Lung (tissue), 12 donors: ENCODE data around the gene PTPRN2. TPM values are rescaled to one million over a fixed set of nuclear protein-coding genes. Genes with fewer than 3 reads are reported as not detected.

Experiments
- ATAC-seq: fragments of 200-7000 bp; cut with Tn5 transposase; one replicate; pipeline ENCODE4 v1.9.1; 2020; ENCODE audit warnings: moderate number of reproducible peaks; ENCODE audit not compliant: insufficient read depth, low FRiP score
- DNase-seq, 3 donors: peaks; one replicate each; pipeline ENCODE4 v3.0.0-alpha.2; 2013 to 2017
- H3K27ac ChIP-seq, 2 donors: one replicate each; pipeline ENCODE4 v1.5.1; 2013; ENCODE audit warnings: mild to moderate bottlenecking in 2 of 2, moderate library complexity in 2 of 2, control low read depth in 1 of 2, inconsistent platforms in 1 of 2, low read depth in 1 of 2, low read length in 1 of 2
- H3K27me3 ChIP-seq, 3 donors: one replicate each; pipeline ENCODE4 v1.5.1; 2013; ENCODE audit warnings: low read length in 2 of 3; ENCODE audit not compliant: control insufficient read depth in 3 of 3, insufficient read depth in 3 of 3
- H3K36me3 ChIP-seq, 4 donors: one replicate each; pipeline ENCODE4 v1.5.1; 2013; ENCODE audit warnings: low read length in 4 of 4, mild to moderate bottlenecking in 1 of 4, moderate library complexity in 1 of 4; ENCODE audit not compliant: control insufficient read depth in 4 of 4, insufficient read depth in 4 of 4
- H3K4me1 ChIP-seq, 5 donors: one replicate each; pipeline ENCODE4 v1.5.1; 2013; ENCODE audit warnings: low read length in 5 of 5, mild to moderate bottlenecking in 2 of 5, moderate library complexity in 1 of 5; ENCODE audit not compliant: control insufficient read depth in 5 of 5, insufficient read depth in 5 of 5
- H3K4me3 ChIP-seq: one replicate; pipeline ENCODE4 v1.5.1; 2013; ENCODE audit warnings: mild to moderate bottlenecking, control low read depth, moderate library complexity
- H3K9ac ChIP-seq, 2 donors: one replicate each; pipeline ENCODE4 v1.5.1; 2013; ENCODE audit warnings: low read length in 2 of 2, control low read depth in 1 of 2; ENCODE audit not compliant: insufficient read depth in 1 of 2
- H3K9me3 ChIP-seq, 4 donors: one replicate each; pipeline ENCODE4 v1.5.1; 2013; ENCODE audit warnings: low read length in 3 of 4, mild to moderate bottlenecking in 1 of 4, moderate library complexity in 1 of 4; ENCODE audit not compliant: control insufficient read depth in 4 of 4, insufficient read depth in 3 of 4
- WGBS, 2 donors: extraction: QIAGEN DNeasy Blood & Tissue Kit; methylation state at CpG; one replicate each; pipeline ENCODE4 v1.1.7; 2013; 5-methylcytosine and 5-hydroxymethylcytosine counted together
- polyA plus RNA-seq, 2 donors: library from polyadenylated mRNA; stranded (reverse); fragments of 200-250 nt; gene quantifications; one replicate each; pipeline ENCODE4 v1.2.1, GENCODE V29; 2013
- total RNA-seq, 2 donors: library from RNA; depleted of rRNA in 1 of 2; stranded (reverse); fragments of >200 nt in 1 of 2; gene quantifications; one replicate each; pipeline ENCODE4 v1.2.1, GENCODE V29; 2014 to 2021
- TF ChIP-seq, protein P1 (sequence below): IDR thresholded peaks from 2 replicates; pipeline ENCODE4 v1.5.1; 2012; ENCODE audit warnings: mild to moderate bottlenecking; ENCODE audit errors: control extremely low read depth, extremely low read depth
- donor health status: control.
- donor health status: control.
- donor health status: Bipolar disorder and iron deficiency.
- donor health status: healthy.
- donor health status: DM: yes; HTN: yes; CAD: no.

Gene PTPRN2
- total and polyA plus RNA-seq, 4 donors = 2.1 to 7.4 (median 4.4) TPM

- 87 to 92% methylated on average over 28 of the region's 28 CpGs for WGBS, 2 donors
- Histone ChIP-seq H3K4me1 (no peaks in the 10 kb centered on the region), H3K4me3 (no peak overlapping the region), H3K36me3 (no peaks in the 10 kb centered on the region), H3K9ac (no peak overlapping the region), H3K27me3 (no peaks in the 10 kb centered on the region), H3K27ac (no peak overlapping the region), H3K9me3 (peaks cover 0 to 2% (median 0%) of the 10 kb centered on the region in 4 donors)
- TF ChIP-seq, protein P1, sequence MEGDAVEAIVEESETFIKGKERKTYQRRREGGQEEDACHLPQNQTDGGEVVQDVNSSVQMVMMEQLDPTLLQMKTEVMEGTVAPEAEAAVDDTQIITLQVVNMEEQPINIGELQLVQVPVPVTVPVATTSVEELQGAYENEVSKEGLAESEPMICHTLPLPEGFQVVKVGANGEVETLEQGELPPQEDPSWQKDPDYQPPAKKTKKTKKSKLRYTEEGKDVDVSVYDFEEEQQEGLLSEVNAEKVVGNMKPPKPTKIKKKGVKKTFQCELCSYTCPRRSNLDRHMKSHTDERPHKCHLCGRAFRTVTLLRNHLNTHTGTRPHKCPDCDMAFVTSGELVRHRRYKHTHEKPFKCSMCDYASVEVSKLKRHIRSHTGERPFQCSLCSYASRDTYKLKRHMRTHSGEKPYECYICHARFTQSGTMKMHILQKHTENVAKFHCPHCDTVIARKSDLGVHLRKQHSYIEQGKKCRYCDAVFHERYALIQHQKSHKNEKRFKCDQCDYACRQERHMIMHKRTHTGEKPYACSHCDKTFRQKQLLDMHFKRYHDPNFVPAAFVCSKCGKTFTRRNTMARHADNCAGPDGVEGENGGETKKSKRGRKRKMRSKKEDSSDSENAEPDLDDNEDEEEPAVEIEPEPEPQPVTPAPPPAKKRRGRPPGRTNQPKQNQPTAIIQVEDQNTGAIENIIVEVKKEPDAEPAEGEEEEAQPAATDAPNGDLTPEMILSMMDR = no peak
- ATAC-seq (no peak), DNase-seq (no peak)
Measured at GRCh38 chr7:158268816-158269535, 318.6 kb downstream of the PTPRN2 start.

- no peak for DNase-seq
Measured at GRCh38 chr7:158267742-158268435, 319.7 kb downstream of the PTPRN2 start.

DNA sequence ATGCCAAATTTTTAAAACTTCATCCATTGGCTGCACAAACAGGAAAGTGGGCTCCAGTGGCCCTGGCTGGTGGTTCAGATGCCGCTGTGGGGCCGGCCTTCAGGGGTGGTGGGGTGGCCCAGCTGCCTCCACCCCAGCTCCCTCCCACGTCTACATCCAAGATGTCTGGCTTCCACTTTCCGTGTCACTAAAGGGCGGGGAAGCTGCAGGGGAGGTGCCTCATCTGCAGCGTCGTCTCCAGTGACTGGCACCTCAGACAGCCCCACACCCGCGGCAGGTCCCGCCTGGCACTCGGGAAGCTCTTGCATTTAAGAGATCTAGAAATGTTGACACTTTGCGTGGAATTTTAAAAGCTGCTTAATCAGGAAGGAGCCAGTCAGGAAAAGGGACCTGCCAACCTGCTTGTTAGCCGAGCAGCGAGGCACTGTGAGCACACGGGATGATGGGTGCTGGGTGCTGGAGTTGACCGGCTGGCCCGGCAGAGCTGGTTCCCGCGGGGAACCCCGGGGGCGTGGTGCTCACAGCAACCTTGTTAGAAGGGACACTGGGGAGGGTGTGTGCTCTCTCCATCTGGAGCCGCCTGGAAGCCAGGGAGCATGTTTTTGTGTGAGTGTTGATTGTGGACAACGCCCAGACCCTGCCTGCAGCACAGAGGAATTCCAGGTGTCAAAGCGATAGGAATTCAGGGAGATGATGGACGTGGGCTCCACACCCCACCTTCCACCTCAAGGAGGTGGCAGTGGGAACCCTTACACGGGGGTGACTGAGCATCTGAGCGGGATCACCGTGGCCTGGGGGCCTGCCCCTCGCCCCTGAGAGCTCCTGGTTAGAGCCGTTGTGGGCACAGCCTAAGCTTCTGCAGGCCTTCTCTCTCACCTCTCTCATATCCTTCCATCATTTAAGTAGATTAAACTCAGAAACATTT is 320.5 kb downstream of the PTPRN2 start:
- H3K9me3 ChIP-seq = peaks cover 0 to 11% (median 8%) of the 10 kb centered on the region in 4 donors
- H3K27me3 ChIP-seq = no peaks in the 10 kb centered on the region
- H3K27ac ChIP-seq = no peak overlapping the region
- H3K4me3 ChIP-seq = no peak overlapping the region
- H3K9ac ChIP-seq = no peak overlapping the region
- WGBS, 2 donors = 65 to 76% methylated on average over 30 of the region's 30 CpGs
- ATAC-seq = no peak
- peak in 1 of 3 donors; percentile 10 for DNase-seq
- H3K36me3 ChIP-seq = no peaks in the 10 kb centered on the region
- H3K4me1 ChIP-seq = no peaks in the 10 kb centered on the region
- TF ChIP-seq, protein P1 = no peak

More at GRCh38 chr7:158267742-158268435, 319.7 kb downstream of the PTPRN2 start:
- Histone ChIP-seq H3K4me1 (no peaks in the 10 kb centered on the region), H3K9me3 (peaks cover 0 to 5% (median 2%) of the 10 kb centered on the region in 4 donors), H3K9ac (no peak overlapping the region), H3K27ac (no peak overlapping the region), H3K27me3 (no peaks in the 10 kb centered on the region), H3K4me3 (no peak overlapping the region), H3K36me3 (no peaks in the 10 kb centered on the region)
- ATAC-seq = no peak
- TF ChIP-seq, protein P1 = no peak
- 89 to 92% methylated on average over 29 of the region's 29 CpGs for WGBS, 2 donors
